SK-N-SH treated with all-trans-retinoic acid at 6 μM for 48 hours (cell line): ENCODE results near the gene XPNPEP2.

Experiments
- ATAC-seq: fragments of 200-7000 bp; cut with Tn5 transposase; 3 replicates; pipeline ENCODE4 v1.9.1; 2020; ENCODE audit warnings: mild to moderate bottlenecking, moderate library complexity
- ARNTL ChIP-seq: fragments of 450-650 bp; formaldehyde crosslinking; IDR thresholded peaks from 2 replicates; pipeline ENCODE4 v1.5.0; 2020; ENCODE audit warnings: low read depth, mild to moderate bottlenecking, moderate library complexity, borderline replicate concordance
- BACH2 ChIP-seq: fragments of 250-450 bp; sonication (Bioruptor Pico); IDR thresholded peaks from 2 replicates; pipeline ENCODE4 v1.9.0; 2021; ENCODE audit warnings: mild to moderate bottlenecking, borderline replicate concordance
- CREB5 ChIP-seq: fragments of 250-450 bp; sonication (Bioruptor Pico); IDR thresholded peaks from 2 replicates; pipeline ENCODE4 v1.5.1; 2020; ENCODE audit warnings: low read depth, mild to moderate bottlenecking, moderate library complexity
- CSDC2 ChIP-seq: fragments of 250-450 bp; sonication (Bioruptor Pico); IDR thresholded peaks from 2 replicates; pipeline ENCODE4 v1.5.0; 2020; ENCODE audit warnings: mild to moderate bottlenecking, moderate library complexity
- CSRNP3 ChIP-seq: fragments of 250-450 bp; sonication (Bioruptor Pico); IDR thresholded peaks from 2 replicates; pipeline ENCODE4 v1.5.1; 2021; ENCODE audit warnings: mild to moderate bottlenecking, moderate library complexity
- ESRRG ChIP-seq: fragments of 250-450 bp; sonication (Bioruptor Pico); IDR thresholded peaks from 2 replicates; pipeline ENCODE4 v1.6.1; 2021; ENCODE audit warnings: mild to moderate bottlenecking
- ISL1 ChIP-seq: fragments of 250-450 bp; sonication (Bioruptor Pico); IDR thresholded peaks from 2 replicates; pipeline ENCODE4 v2.1.2; 2022; ENCODE audit warnings: mild to moderate bottlenecking, moderate library complexity
- OSR1 ChIP-seq: fragments of 250-450 bp; sonication (Bioruptor Pico); IDR thresholded peaks from 2 replicates; pipeline ENCODE4 v1.8.0; 2022; ENCODE audit warnings: moderate library complexity, mild to moderate bottlenecking, inconsistent platforms
- PATZ1 ChIP-seq: fragments of 250-450 bp; sonication (Bioruptor Pico); IDR thresholded peaks from 2 replicates; pipeline ENCODE4 v1.8.0; 2020; ENCODE audit warnings: mild to moderate bottlenecking, moderate library complexity, borderline replicate concordance
- POU6F1 ChIP-seq: fragments of 250-450 bp; sonication (Bioruptor Pico); IDR thresholded peaks from 2 replicates; pipeline ENCODE4 v1.8.0; 2021; ENCODE audit warnings: low read depth, mild to moderate bottlenecking, moderate library complexity, borderline replicate concordance
- PPARA ChIP-seq: fragments of 250-450 bp; sonication (Bioruptor Pico); IDR thresholded peaks from 2 replicates; pipeline ENCODE4 v1.5.0; 2020; ENCODE audit warnings: mild to moderate bottlenecking, borderline replicate concordance
- RARB ChIP-seq: fragments of 250-450 bp; sonication (Bioruptor Pico); IDR thresholded peaks from 2 replicates; pipeline ENCODE4 v1.8.0; 2021; ENCODE audit warnings: mild to moderate bottlenecking, moderate library complexity
- SNAI2 ChIP-seq: fragments of 250-450 bp; sonication (Bioruptor Pico); IDR thresholded peaks from 2 replicates; pipeline ENCODE4 v1.5.0; 2020; ENCODE audit warnings: mild to moderate bottlenecking, moderate library complexity
- TCF4 ChIP-seq: fragments of 250-450 bp; sonication (Bioruptor Pico); IDR thresholded peaks from 2 replicates; pipeline ENCODE4 v1.8.0; 2021; ENCODE audit warnings: mild to moderate bottlenecking, moderate library complexity, borderline replicate concordance
- TOX ChIP-seq: fragments of 250-450 bp; sonication (Bioruptor Pico); IDR thresholded peaks from 2 replicates; pipeline ENCODE4 v1.8.0; 2021; ENCODE audit warnings: mild to moderate bottlenecking, moderate library complexity, borderline replicate concordance
- ZC3H10 ChIP-seq: fragments of 250-450 bp; sonication (Bioruptor Pico); IDR thresholded peaks from 2 replicates; pipeline ENCODE4 v1.5.1; 2021; ENCODE audit warnings: mild to moderate bottlenecking, moderate library complexity
- ZFP3 ChIP-seq: fragments of 250-450 bp; sonication (Bioruptor Pico); IDR thresholded peaks from 2 replicates; pipeline ENCODE4 v1.5.0; 2020; ENCODE audit warnings: mild to moderate bottlenecking, moderate library complexity
- ZFP30 ChIP-seq: fragments of 450-650 bp; formaldehyde crosslinking; IDR thresholded peaks from 2 replicates; pipeline ENCODE4 v1.5.0; 2022; ENCODE audit warnings: mild to moderate bottlenecking, moderate library complexity
- ZNF565 ChIP-seq: fragments of 450-650 bp; formaldehyde crosslinking; conservative IDR thresholded peaks from 2 replicates; pipeline ENCODE4 v1.5.0; 2020; ENCODE audit warnings: low read depth, mild to moderate bottlenecking, moderate library complexity
- ZNF70 ChIP-seq: fragments of 450-650 bp; formaldehyde crosslinking; IDR thresholded peaks from 2 replicates; pipeline ENCODE4 v1.5.0; 2020; ENCODE audit warnings: mild to moderate bottlenecking, moderate library complexity
- ZNF8 ChIP-seq: fragments of 450-650 bp; formaldehyde crosslinking; IDR thresholded peaks from 2 replicates; pipeline ENCODE4 v1.5.0; 2020; ENCODE audit warnings: mild to moderate bottlenecking, moderate library complexity

The XPNPEP2 gene

GRCh38 chrX:129777218-129778030, 38.6 kb downstream of the XPNPEP2 start:
- ATAC-seq: no peak
- TF ChIP-seq ISL1 (CRISPR knock-in tag): no peak
- TF ChIP-seq ZNF8 (CRISPR knock-in tag): no peak
- TF ChIP-seq ZFP30 (CRISPR knock-in tag): no peak
- no peak for TF ChIP-seq ESRRG (CRISPR knock-in tag)
- no peak for TF ChIP-seq ZNF70 (CRISPR knock-in tag)
- TF ChIP-seq ZFP3: no peak
- TF ChIP-seq CSDC2: no peak
- no peak for TF ChIP-seq RARB (CRISPR knock-in tag)
- TF ChIP-seq PPARA: no peak
- no peak for TF ChIP-seq PATZ1 (CRISPR knock-in tag)
- no peak for TF ChIP-seq CSRNP3
- TF ChIP-seq CREB5 (CRISPR knock-in tag): no peak
- TF ChIP-seq POU6F1 (CRISPR knock-in tag): no peak
- no peak for TF ChIP-seq TOX
- TF ChIP-seq ARNTL: no peak
- TF ChIP-seq, all 23 proteins: peak for 0

GRCh38 chrX:129779086-129779672, 40.4 kb downstream of the XPNPEP2 start:
- TF ChIP-seq ZFP30 (CRISPR knock-in tag) (no peak), ISL1 (CRISPR knock-in tag) (no peak), BACH2 (CRISPR knock-in tag) (no peak), OSR1 (CRISPR knock-in tag) (no peak)
- no peak for ATAC-seq

GRCh38 chrX:129779747-129780146, 41.0 kb downstream of the XPNPEP2 start, which contains the start of gene SASH3:
Gene SASH3, plus strand, starts transcription at chrX:129779949. Its CDS starts 149 bp downstream, at chrX:129780098.
- no peak for TF ChIP-seq ESRRG (CRISPR knock-in tag)
- no peak for TF ChIP-seq OSR1 (CRISPR knock-in tag)
- no peak for TF ChIP-seq ZNF8 (CRISPR knock-in tag)
- TF ChIP-seq CSRNP3: no peak
- no peak for TF ChIP-seq TCF4 (CRISPR knock-in tag)
- TF ChIP-seq ISL1 (CRISPR knock-in tag): no peak
- no peak for TF ChIP-seq SNAI2 (CRISPR knock-in tag)
- no peak for TF ChIP-seq CSDC2
- TF ChIP-seq RARB (CRISPR knock-in tag): no peak
- no peak for TF ChIP-seq ARNTL
- TF ChIP-seq ZFP30 (CRISPR knock-in tag): no peak
- no peak for TF ChIP-seq ZFP3
- no peak for TF ChIP-seq ZC3H10 (CRISPR knock-in tag)
- no peak for TF ChIP-seq BACH2 (CRISPR knock-in tag)
- no peak for TF ChIP-seq ZNF70 (CRISPR knock-in tag)
- TF ChIP-seq ZNF565: no peak
- TF ChIP-seq CREB5 (CRISPR knock-in tag): no peak
- TF ChIP-seq TOX: no peak
- no peak for ATAC-seq
